Measurements from ENCODE around the gene MX2.

The MX2 gene

GRCh38 chr21:41342035-41342434 is 19.8 kb upstream of the MX2 start:
- TF ChIP-seq EGR1 (IDR thresholded peaks at IDR 0.05) (no peak), TCF12 (IDR thresholded peaks at IDR 0.05; ENCODE audit: low read depth) (no peak), YY1 (IDR thresholded peaks at IDR 0.05; ENCODE audit: low read depth) (no peak), CREB1 (IDR thresholded peaks at IDR 0.05; ENCODE audit: low read depth) (no peak), TEAD4 (IDR thresholded peaks at IDR 0.05) (no peak), FOXM1 (IDR thresholded peaks at IDR 0.05; ENCODE audit: borderline replicate concordance, low read depth) (no peak), TAF1 (IDR thresholded peaks at IDR 0.05; ENCODE audit: low read depth) (no peak), RAD21 (IDR thresholded peaks at IDR 0.05; ENCODE audit: low read depth) (no peak), CEBPB (IDR thresholded peaks at IDR 0.05) (no peak), EP300 (IDR thresholded peaks at IDR 0.05; ENCODE audit: borderline replicate concordance) (no peak), NFIC (IDR thresholded peaks at IDR 0.05) (no peak), ZBTB7A (IDR thresholded peaks at IDR 0.05; ENCODE audit: low read depth) (no peak), REST (IDR thresholded peaks at IDR 0.05; ENCODE audit: low read depth) (no peak)
- TF ChIP-seq, protein P1, sequence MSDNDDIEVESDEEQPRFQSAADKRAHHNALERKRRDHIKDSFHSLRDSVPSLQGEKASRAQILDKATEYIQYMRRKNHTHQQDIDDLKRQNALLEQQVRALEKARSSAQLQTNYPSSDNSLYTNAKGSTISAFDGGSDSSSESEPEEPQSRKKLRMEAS (IDR thresholded peaks at IDR 0.05) = no peak
- TF ChIP-seq, protein P2, sequence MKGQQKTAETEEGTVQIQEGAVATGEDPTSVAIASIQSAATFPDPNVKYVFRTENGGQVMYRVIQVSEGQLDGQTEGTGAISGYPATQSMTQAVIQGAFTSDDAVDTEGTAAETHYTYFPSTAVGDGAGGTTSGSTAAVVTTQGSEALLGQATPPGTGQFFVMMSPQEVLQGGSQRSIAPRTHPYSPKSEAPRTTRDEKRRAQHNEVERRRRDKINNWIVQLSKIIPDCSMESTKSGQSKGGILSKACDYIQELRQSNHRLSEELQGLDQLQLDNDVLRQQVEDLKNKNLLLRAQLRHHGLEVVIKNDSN (IDR thresholded peaks at IDR 0.05) = no peak

DNA sequence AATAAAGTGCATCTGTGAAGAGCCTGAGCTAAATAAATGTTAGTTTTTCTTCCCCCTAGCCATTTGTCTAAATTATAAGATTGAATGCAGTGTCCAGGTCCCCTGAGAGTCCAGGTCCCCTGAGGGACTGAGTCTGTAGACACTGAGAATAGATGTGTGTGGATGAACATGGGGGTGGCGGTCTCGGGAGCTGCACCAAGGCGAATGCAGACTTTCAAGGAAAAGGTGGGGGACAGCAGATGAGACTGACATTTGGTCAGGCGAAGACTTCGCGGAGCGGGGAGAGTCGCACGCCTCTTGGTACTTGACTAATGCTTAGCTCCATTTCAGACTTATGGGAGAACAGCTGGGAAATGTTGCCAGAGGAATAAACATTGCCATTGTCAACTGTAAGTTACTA is 17.7 kb upstream of the MX2 start:
- TF ChIP-seq CEBPB (IDR thresholded peaks at IDR 0.05) = no peak

- TF ChIP-seq ZBTB7A (IDR thresholded peaks at IDR 0.05; ENCODE audit: low read depth) (no peak), CEBPB (IDR thresholded peaks at IDR 0.05) (no peak)
These were observed 16.5 kb upstream of the MX2 start for GRCh38 chr21:41345356-41345755.

- TF ChIP-seq RAD21 (IDR thresholded peaks at IDR 0.05; ENCODE audit: low read depth) (no peak), TCF12 (IDR thresholded peaks at IDR 0.05; ENCODE audit: low read depth) (no peak)
These were observed 15.7 kb upstream of the MX2 start for GRCh38 chr21:41345934-41346685.

GRCh38 chr21:41346758-41347157 is 15.1 kb upstream of the MX2 start:
- TF ChIP-seq FOXM1 (IDR thresholded peaks at IDR 0.05; ENCODE audit: borderline replicate concordance, low read depth) (no peak), TCF12 (IDR thresholded peaks at IDR 0.05; ENCODE audit: low read depth) (no peak), TEAD4 (IDR thresholded peaks at IDR 0.05) (no peak), EGR1 (IDR thresholded peaks at IDR 0.05) (no peak), NFIC (IDR thresholded peaks at IDR 0.05) (no peak), CEBPB (IDR thresholded peaks at IDR 0.05) (no peak)
- TF ChIP-seq, protein P1 (IDR thresholded peaks at IDR 0.05) = no peak
- TF ChIP-seq, protein P2 (IDR thresholded peaks at IDR 0.05) = no peak

DNA sequence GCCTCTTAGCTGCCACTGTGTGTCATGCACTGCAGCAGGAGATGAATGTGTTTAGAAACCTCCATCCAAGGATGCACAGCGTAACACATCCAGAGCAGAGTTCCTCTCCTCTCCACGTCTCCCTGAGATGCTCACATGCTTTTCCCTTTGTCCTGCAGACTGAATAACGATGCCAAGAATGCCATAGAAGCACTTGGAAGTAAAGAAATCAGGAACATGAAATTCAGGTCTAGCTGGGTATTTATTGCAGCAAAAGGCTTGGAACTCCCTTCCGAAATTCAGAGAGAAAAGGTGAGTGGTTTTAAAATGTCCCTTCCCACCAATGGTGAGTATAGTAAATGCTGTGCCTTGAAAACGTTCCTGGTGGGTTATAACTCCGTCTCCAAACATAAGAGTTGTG is 13.4 kb upstream of the MX2 start:
- TF ChIP-seq CREB1 (IDR thresholded peaks at IDR 0.05; ENCODE audit: low read depth) (no peak), CEBPB (IDR thresholded peaks at IDR 0.05) (no peak), TEAD4 (IDR thresholded peaks at IDR 0.05) (no peak), YY1 (IDR thresholded peaks at IDR 0.05; ENCODE audit: low read depth) (no peak), EGR1 (IDR thresholded peaks at IDR 0.05) (no peak), RAD21 (IDR thresholded peaks at IDR 0.05; ENCODE audit: low read depth) (no peak), TCF12 (IDR thresholded peaks at IDR 0.05; ENCODE audit: low read depth) (no peak), FOXM1 (IDR thresholded peaks at IDR 0.05; ENCODE audit: borderline replicate concordance, low read depth) (no peak), REST (IDR thresholded peaks at IDR 0.05; ENCODE audit: low read depth) (no peak), NFIC (IDR thresholded peaks at IDR 0.05) (no peak), TAF1 (IDR thresholded peaks at IDR 0.05; ENCODE audit: low read depth) (no peak)
- TF ChIP-seq, protein P2 (IDR thresholded peaks at IDR 0.05) = no peak
- TF ChIP-seq, protein P1 (IDR thresholded peaks at IDR 0.05) = no peak

Measured in Ishikawa (cell line).